IPS DF 19.7 (cell line): Measurements from ENCODE around the gene HGS.

Experiments used
- DNase-seq: peaks from one replicate; pipeline ENCODE4 v3.0.0-alpha.2; 2013; ENCODE audit warnings: low read depth, low spot score

The HGS gene

DNA sequence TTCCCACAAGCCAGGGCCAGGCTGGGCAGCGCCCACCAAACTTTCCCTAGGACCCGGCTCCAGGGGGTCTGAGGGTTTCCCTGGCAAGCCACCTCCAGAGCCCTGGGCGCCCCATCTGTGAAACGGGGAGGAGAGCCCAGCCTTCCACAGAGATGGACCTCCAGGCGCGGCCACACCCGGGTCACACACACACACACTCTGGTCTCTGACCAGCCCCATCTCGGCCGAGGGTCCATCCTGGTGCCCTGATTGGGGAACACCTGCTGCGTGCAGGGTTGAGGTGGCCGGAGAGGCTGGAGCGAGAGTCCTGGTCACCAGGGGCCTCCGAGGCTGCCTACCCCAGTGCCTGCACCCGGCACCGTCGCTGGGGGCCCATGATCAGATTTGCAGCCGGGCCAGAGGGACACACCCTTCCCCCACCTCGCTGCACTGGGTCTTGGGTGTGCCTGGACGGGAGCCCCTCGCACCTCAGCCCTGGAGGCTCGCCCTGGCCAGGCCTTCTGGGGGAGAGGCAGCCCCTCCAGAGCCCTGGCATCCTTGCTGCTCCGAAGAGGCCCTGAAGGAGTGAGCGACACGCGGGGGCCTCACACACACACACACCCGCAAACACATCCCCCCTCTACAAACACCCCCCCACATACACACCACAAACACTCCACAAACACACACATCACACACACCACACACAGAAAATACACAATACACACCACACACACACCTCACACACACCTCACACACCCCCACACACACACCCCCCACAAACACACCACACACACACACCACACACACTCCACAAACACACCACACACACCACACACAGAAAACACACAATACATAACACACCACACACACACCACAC, 58.0 kb downstream of the HGS start:
- DNase-seq: no peak
